Chondrocyte (in vitro differentiated cells): ENCODE data around the gene DACH1. TPM values are rescaled to one million over a fixed set of nuclear protein-coding genes. Genes with fewer than 3 reads are reported as not detected.

Experiments
- DNase-seq: peaks from one replicate; pipeline ENCODE4 v3.0.0; 2021; ENCODE audit warnings: mixed read lengths, low spot score
- H3K27ac Mint-ChIP-seq: one replicate; pipeline ENCODE4 v1.8.0; 2021; ENCODE audit warnings: mild to moderate bottlenecking, moderate library complexity, mixed read lengths; ENCODE audit not compliant: unreplicated experiment
- H3K27me3 Mint-ChIP-seq: 2 replicates; pipeline ENCODE4 v1.8.0; 2021; ENCODE audit warnings: low read depth, mixed read lengths
- H3K36me3 Mint-ChIP-seq: 2 replicates; pipeline ENCODE4 v1.8.0; 2021; ENCODE audit warnings: low read depth, mixed read lengths
- H3K4me1 Mint-ChIP-seq: 2 replicates; pipeline ENCODE4 v1.8.0; 2021; ENCODE audit warnings: low read depth, mild to moderate bottlenecking, mixed read lengths
- H3K4me3 Mint-ChIP-seq: one replicate; pipeline ENCODE4 v1.8.0; 2021; ENCODE audit warnings: mild to moderate bottlenecking, moderate library complexity, mixed read lengths; ENCODE audit not compliant: unreplicated experiment
- H3K9me3 Mint-ChIP-seq: 2 replicates; pipeline ENCODE4 v1.8.0; 2021; ENCODE audit warnings: low read depth, mixed read lengths
- CTCF ChIP-seq: fragments of 200-600 bp; sonication (generic); IDR thresholded peaks from 2 replicates; pipeline ENCODE4 v1.5.0; 2021; ENCODE audit warnings: antibody characterized with exemption, mild to moderate bottlenecking, moderate library complexity
- total RNA-seq: library from RNA; stranded (reverse); gene quantifications from 3 replicates; pipeline ENCODE4 v1.2.1, GENCODE V29; 2021

Gene DACH1
- total RNA-seq, 1 donor from 2014 or later: 0.72 TPM

- no peak overlapping the region for H3K4me3 Mint-ChIP-seq
- H3K4me1 Mint-ChIP-seq: no peaks in the 10 kb centered on the region
- no peak for TF ChIP-seq CTCF
- H3K9me3 Mint-ChIP-seq: peaks cover 9% of the 10 kb centered on the region
- peaks cover 12% of the 10 kb centered on the region for H3K27me3 Mint-ChIP-seq
- no peak for DNase-seq
- no peak overlapping the region for H3K27ac Mint-ChIP-seq
- H3K36me3 Mint-ChIP-seq: no peaks in the 10 kb centered on the region
Measured at GRCh38 chr13:71886880-71887279, 19.9 kb upstream of the DACH1 start.

- TF ChIP-seq CTCF: no peak
- H3K27ac Mint-ChIP-seq: no peak overlapping the region
- no peak overlapping the region for H3K4me3 Mint-ChIP-seq
- peaks cover 5% of the 10 kb centered on the region for H3K27me3 Mint-ChIP-seq
- H3K9me3 Mint-ChIP-seq: peaks cover 15% of the 10 kb centered on the region
- no peak for DNase-seq
- no peaks in the 10 kb centered on the region for H3K36me3 Mint-ChIP-seq
- no peaks in the 10 kb centered on the region for H3K4me1 Mint-ChIP-seq
Measured at GRCh38 chr13:71882120-71882519, 15.1 kb upstream of the DACH1 start.

GRCh38 chr13:71880753-71881541, 13.9 kb upstream of the DACH1 start:
- no peaks in the 10 kb centered on the region for H3K4me1 Mint-ChIP-seq
- no peak overlapping the region for H3K27ac Mint-ChIP-seq
- peaks cover 15% of the 10 kb centered on the region for H3K9me3 Mint-ChIP-seq
- TF ChIP-seq CTCF: no peak
- peaks cover 1% of the 10 kb centered on the region for H3K36me3 Mint-ChIP-seq
- no peak for DNase-seq
- no peak overlapping the region for H3K4me3 Mint-ChIP-seq
- peaks cover 9% of the 10 kb centered on the region for H3K27me3 Mint-ChIP-seq

- H3K4me3 Mint-ChIP-seq: no peak overlapping the region
- H3K4me1 Mint-ChIP-seq: no peaks in the 10 kb centered on the region
- TF ChIP-seq CTCF: no peak
- no peak overlapping the region for H3K27ac Mint-ChIP-seq
- peaks cover 7% of the 10 kb centered on the region for H3K27me3 Mint-ChIP-seq
- H3K36me3 Mint-ChIP-seq: peaks cover 1% of the 10 kb centered on the region
- peaks cover 15% of the 10 kb centered on the region for H3K9me3 Mint-ChIP-seq
- no peak for DNase-seq
Measured at GRCh38 chr13:71879808-71880344, 12.9 kb upstream of the DACH1 start.

GRCh38 chr13:71879129-71879535, 12.1 kb upstream of the DACH1 start:
- Mint-ChIP-seq H3K9me3 (peaks cover 15% of the 10 kb centered on the region), H3K4me3 (no peak overlapping the region), H3K36me3 (peaks cover 1% of the 10 kb centered on the region), H3K27ac (no peak overlapping the region), H3K4me1 (no peaks in the 10 kb centered on the region), H3K27me3 (peaks cover 7% of the 10 kb centered on the region)
- peak; percentile 82 for TF ChIP-seq CTCF
- DNase-seq: no peak
